Choroid plexus epithelial cell (primary cell): Measurements from ENCODE around the gene TRPV6.

Source experiments
- DNase-seq: peaks from one replicate; pipeline ENCODE4 v3.0.0-alpha.2; 2010; ENCODE audit warnings: low read depth
- H3K4me3 ChIP-seq: 2 replicates; pipeline ENCODE4 v1.5.1; 2011; ENCODE audit warnings: low read depth, mild to moderate bottlenecking, control low read depth, low read length, moderate library complexity
- CTCF ChIP-seq: conservative IDR thresholded peaks from 2 replicates; pipeline ENCODE4 v1.5.1; 2011; ENCODE audit warnings: low read depth, mild to moderate bottlenecking, control low read depth, inconsistent platforms, low read length, moderate library complexity

The TRPV6 gene

GRCh38 chr7:142899661-142900060 is 14.1 kb upstream of the TRPV6 start:
- TF ChIP-seq CTCF, result no peak
- DNase-seq, result no peak
- H3K4me3 ChIP-seq, result no peak overlapping the region

GRCh38 chr7:142898377-142899170 is 13.0 kb upstream of the TRPV6 start:
- no peak overlapping the region for H3K4me3 ChIP-seq
- TF ChIP-seq CTCF, result no peak
- no peak for DNase-seq

GRCh38 chr7:142897691-142898090 is 12.1 kb upstream of the TRPV6 start:
- DNase-seq, result no peak
- no peak overlapping the region for H3K4me3 ChIP-seq
- no peak for TF ChIP-seq CTCF

GRCh38 chr7:142896741-142897379 is 11.3 kb upstream of the TRPV6 start:
- no peak for TF ChIP-seq CTCF
- no peak for DNase-seq
- no peak overlapping the region for H3K4me3 ChIP-seq

GRCh38 chr7:142896151-142896550 is 10.6 kb upstream of the TRPV6 start:
- H3K4me3 ChIP-seq, result no peak overlapping the region
- DNase-seq, result no peak
- TF ChIP-seq CTCF, result no peak

- H3K4me3 ChIP-seq, result no peak overlapping the region
- no peak for TF ChIP-seq CTCF
- no peak for DNase-seq
Measured at GRCh38 chr7:142894985-142895593, 9.5 kb upstream of the TRPV6 start.
